ENCODE measurements around the gene RNU6-9. TPM values are rescaled to one million over a fixed set of nuclear protein-coding genes. Genes with fewer than 3 reads are reported as not detected.

The RNU6-9 gene
- total RNA-seq, 1 experiment from 2014 or later: not detected

DNA sequence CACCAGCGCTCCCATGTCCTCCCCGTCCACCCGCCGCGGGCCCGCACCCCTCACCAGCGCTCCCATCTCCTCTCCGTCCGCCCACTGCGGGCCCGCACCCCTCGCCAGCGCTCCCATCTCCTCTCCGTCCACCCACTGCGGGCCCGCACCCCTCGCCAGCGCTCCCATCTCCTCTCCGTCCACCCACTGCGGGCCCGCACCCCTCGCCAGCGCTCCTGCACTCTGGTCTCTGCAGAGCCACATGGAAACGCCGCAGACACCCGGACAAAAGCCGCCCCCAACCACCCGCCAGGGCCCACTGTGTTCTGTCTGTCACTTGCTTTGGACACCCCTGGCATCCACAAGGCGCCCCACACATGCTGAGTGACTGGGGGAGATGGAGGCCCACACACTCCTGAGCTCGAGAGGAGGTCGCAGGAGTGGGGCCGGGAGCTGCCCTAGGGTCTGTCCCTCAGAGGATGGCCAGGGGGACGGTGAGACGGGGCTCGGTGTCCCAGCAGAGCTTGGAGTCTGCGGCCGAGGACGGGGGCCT, 26.4 kb upstream of the RNU6-9 start:
- H3K36me3 ChIP-seq (ENCODE audit: control insufficient read depth, insufficient read depth, low read length): no peaks in the 10 kb centered on the region
- ChIA-PET CTCF (interaction anchor here (0.6 kb wide), 1 partner anchor 9 kb away, joined by 3 read pairs; no protein-coding TSS in a partner anchor), POLR2A (interaction anchor here (0.6 to 0.7 kb wide), 2 partner anchors 89 to 146 kb away, joined by 3 to 4 read pairs; no protein-coding TSS in a partner anchor)
- DNase-seq (ENCODE audit: low read depth, low spot score) (no peak), ATAC-seq (no peak)
- H3K4me1 ChIP-seq (ENCODE audit: control insufficient read depth, insufficient read depth, low read length): peaks cover 5% of the 10 kb centered on the region; the same call in 1 of the 2 replicates
- no peak overlapping the region for H3K27ac ChIP-seq (ENCODE audit: low read length)
- no peaks in the 10 kb centered on the region for H3K9me3 ChIP-seq (ENCODE audit: control insufficient read depth, insufficient read depth, low read depth, low read length)
- H3K27me3 ChIP-seq (ENCODE audit: control insufficient read depth, insufficient read depth, low read length): no peaks in the 10 kb centered on the region
- H3K4me3 ChIP-seq (ENCODE audit: low read depth in 2 of 2, low read length in 2 of 2): no peak overlapping the region
- in situ Hi-C loops (cut with HindIII; ENCODE audit: low pct_unique_long_range_greater_than_20kb, low sequenced_read_pairs) (no loop called here), intact Hi-C loops (cut with micrococcal nuclease; ENCODE audit: unreplicated experiment) (no loop called here)
- TF ChIP-seq SIN3A (IDR thresholded peaks at IDR 0.05; ENCODE audit: borderline replicate concordance, insufficient read depth, low read depth, low read length) (no peak), TCF7L2 (IDR thresholded peaks at IDR 0.05; ENCODE audit: low read depth, low read length) (no peak), POLR2AphosphoS5 (IDR thresholded peaks at IDR 0.05; ENCODE audit: low read depth, low read length) (no peak)
- TF ChIP-seq, protein P1, sequence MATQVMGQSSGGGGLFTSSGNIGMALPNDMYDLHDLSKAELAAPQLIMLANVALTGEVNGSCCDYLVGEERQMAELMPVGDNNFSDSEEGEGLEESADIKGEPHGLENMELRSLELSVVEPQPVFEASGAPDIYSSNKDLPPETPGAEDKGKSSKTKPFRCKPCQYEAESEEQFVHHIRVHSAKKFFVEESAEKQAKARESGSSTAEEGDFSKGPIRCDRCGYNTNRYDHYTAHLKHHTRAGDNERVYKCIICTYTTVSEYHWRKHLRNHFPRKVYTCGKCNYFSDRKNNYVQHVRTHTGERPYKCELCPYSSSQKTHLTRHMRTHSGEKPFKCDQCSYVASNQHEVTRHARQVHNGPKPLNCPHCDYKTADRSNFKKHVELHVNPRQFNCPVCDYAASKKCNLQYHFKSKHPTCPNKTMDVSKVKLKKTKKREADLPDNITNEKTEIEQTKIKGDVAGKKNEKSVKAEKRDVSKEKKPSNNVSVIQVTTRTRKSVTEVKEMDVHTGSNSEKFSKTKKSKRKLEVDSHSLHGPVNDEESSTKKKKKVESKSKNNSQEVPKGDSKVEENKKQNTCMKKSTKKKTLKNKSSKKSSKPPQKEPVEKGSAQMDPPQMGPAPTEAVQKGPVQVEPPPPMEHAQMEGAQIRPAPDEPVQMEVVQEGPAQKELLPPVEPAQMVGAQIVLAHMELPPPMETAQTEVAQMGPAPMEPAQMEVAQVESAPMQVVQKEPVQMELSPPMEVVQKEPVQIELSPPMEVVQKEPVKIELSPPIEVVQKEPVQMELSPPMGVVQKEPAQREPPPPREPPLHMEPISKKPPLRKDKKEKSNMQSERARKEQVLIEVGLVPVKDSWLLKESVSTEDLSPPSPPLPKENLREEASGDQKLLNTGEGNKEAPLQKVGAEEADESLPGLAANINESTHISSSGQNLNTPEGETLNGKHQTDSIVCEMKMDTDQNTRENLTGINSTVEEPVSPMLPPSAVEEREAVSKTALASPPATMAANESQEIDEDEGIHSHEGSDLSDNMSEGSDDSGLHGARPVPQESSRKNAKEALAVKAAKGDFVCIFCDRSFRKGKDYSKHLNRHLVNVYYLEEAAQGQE (IDR thresholded peaks at IDR 0.05; ENCODE audit: insufficient read depth in 1 of 2, low read depth in 2 of 2, low read length in 1 of 2): no peak
- TF ChIP-seq, protein P2, sequence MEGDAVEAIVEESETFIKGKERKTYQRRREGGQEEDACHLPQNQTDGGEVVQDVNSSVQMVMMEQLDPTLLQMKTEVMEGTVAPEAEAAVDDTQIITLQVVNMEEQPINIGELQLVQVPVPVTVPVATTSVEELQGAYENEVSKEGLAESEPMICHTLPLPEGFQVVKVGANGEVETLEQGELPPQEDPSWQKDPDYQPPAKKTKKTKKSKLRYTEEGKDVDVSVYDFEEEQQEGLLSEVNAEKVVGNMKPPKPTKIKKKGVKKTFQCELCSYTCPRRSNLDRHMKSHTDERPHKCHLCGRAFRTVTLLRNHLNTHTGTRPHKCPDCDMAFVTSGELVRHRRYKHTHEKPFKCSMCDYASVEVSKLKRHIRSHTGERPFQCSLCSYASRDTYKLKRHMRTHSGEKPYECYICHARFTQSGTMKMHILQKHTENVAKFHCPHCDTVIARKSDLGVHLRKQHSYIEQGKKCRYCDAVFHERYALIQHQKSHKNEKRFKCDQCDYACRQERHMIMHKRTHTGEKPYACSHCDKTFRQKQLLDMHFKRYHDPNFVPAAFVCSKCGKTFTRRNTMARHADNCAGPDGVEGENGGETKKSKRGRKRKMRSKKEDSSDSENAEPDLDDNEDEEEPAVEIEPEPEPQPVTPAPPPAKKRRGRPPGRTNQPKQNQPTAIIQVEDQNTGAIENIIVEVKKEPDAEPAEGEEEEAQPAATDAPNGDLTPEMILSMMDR (IDR thresholded peaks at IDR 0.05): no peak
- no TSS peak for BruUV-seq (replicated peaks)

DNA sequence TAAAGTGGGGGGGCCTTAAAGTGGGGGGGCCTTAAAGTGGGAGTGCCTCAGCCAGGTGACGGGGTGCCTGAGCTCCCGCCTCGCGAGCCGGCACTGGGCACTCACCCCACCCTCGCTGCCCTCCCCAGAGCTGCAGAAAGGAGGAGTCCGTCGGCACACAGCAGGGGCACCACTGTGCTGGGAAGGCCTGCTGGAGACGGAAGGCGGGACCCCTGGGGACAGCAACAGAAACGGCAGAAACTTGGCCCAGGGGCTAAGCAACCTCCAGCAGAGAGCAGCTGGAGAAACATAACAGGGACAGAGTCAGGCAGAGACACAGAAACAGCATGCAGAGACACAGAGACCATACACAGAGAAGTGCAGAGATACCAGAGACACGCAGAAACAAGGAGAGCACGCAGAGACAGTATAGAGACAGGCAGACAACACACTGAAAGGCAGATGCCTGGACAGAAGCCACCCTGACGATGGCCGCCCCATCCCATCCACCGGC, 25.9 kb upstream of the RNU6-9 start:
- CTCF ChIA-PET: interaction anchor here (0.6 kb wide), 1 partner anchor 10 kb away, joined by 3 read pairs; no protein-coding TSS in a partner anchor
- Histone ChIP-seq H3K27ac (ENCODE audit: low read length) (no peak overlapping the region), H3K4me3 (ENCODE audit: low read depth in 2 of 2, low read length in 2 of 2) (no peak overlapping the region), H3K36me3 (ENCODE audit: control insufficient read depth, insufficient read depth, low read length) (no peaks in the 10 kb centered on the region), H3K27me3 (ENCODE audit: control insufficient read depth, insufficient read depth, low read length) (no peaks in the 10 kb centered on the region), H3K9me3 (ENCODE audit: control insufficient read depth, insufficient read depth, low read depth, low read length) (no peaks in the 10 kb centered on the region), H3K4me1 (ENCODE audit: control insufficient read depth, insufficient read depth, low read length) (peaks cover 5% of the 10 kb centered on the region; the same call in 1 of the 2 replicates)
- no peak for DNase-seq (ENCODE audit: low read depth, low spot score)
- TF ChIP-seq, protein P2 (IDR thresholded peaks at IDR 0.05): no peak
- TF ChIP-seq, protein P1 (IDR thresholded peaks at IDR 0.05; ENCODE audit: insufficient read depth in 1 of 2, low read depth in 2 of 2, low read length in 1 of 2): no peak
- TF ChIP-seq POLR2AphosphoS5 (IDR thresholded peaks at IDR 0.05; ENCODE audit: low read depth, low read length): no peak
- no peak for TF ChIP-seq SIN3A (IDR thresholded peaks at IDR 0.05; ENCODE audit: borderline replicate concordance, insufficient read depth, low read depth, low read length)
- no peak for TF ChIP-seq TCF7L2 (IDR thresholded peaks at IDR 0.05; ENCODE audit: low read depth, low read length)
- BruUV-seq (replicated peaks): no TSS peak
- POLR2A ChIA-PET: interaction anchor here (0.6 to 0.7 kb wide), 2 partner anchors 89 to 146 kb away, joined by 3 to 4 read pairs; no protein-coding TSS in a partner anchor
- ATAC-seq: peak; percentile 23
- intact Hi-C loops (cut with micrococcal nuclease; ENCODE audit: unreplicated experiment): no loop called here
- in situ Hi-C loops (cut with HindIII; ENCODE audit: low pct_unique_long_range_greater_than_20kb, low sequenced_read_pairs): no loop called here
